Lower leg skin (tissue), 3 donors: ENCODE measurements around the gene ATP4A.

Experiments used
- POLR2A ChIP-seq, 2 donors: fragments of 450-650 bp; IDR thresholded peaks; one replicate each; pipeline ENCODE4 v1.6.1; 2016 to 2017; ENCODE audit warnings: antibody characterized with exemption in 2 of 2, mild to moderate bottlenecking in 1 of 2, moderate library complexity in 1 of 2
- TF ChIP-seq, protein P1 (sequence below), 3 donors: fragments of 450-650 bp; IDR thresholded peaks; one replicate each; pipeline ENCODE4 v1.5.1; 2016; ENCODE audit warnings: antibody characterized with exemption in 3 of 3, mild to moderate bottlenecking in 3 of 3, moderate library complexity in 2 of 3

- no peak for TF ChIP-seq POLR2A (IDR thresholded peaks at IDR 0.05)
- TF ChIP-seq, protein P1, sequence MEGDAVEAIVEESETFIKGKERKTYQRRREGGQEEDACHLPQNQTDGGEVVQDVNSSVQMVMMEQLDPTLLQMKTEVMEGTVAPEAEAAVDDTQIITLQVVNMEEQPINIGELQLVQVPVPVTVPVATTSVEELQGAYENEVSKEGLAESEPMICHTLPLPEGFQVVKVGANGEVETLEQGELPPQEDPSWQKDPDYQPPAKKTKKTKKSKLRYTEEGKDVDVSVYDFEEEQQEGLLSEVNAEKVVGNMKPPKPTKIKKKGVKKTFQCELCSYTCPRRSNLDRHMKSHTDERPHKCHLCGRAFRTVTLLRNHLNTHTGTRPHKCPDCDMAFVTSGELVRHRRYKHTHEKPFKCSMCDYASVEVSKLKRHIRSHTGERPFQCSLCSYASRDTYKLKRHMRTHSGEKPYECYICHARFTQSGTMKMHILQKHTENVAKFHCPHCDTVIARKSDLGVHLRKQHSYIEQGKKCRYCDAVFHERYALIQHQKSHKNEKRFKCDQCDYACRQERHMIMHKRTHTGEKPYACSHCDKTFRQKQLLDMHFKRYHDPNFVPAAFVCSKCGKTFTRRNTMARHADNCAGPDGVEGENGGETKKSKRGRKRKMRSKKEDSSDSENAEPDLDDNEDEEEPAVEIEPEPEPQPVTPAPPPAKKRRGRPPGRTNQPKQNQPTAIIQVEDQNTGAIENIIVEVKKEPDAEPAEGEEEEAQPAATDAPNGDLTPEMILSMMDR (IDR thresholded peaks at IDR 0.05): no peak
Observed at GRCh38 chr19:35560677-35561076, 2.8 kb downstream of the ATP4A start.
